GM12878 (cell line): ENCODE results near the gene SLC29A1.

ENCODE experiments used
- BCL11A ChIP-seq: IDR thresholded peaks from 2 replicates; pipeline ENCODE4 v1.6.1; 2011; ENCODE audit warnings: low read depth, low read length
- CEBPZ ChIP-seq: fragments of 150-350 bp; IDR thresholded peaks from 2 replicates; pipeline ENCODE4 v1.6.1; 2016; ENCODE audit warnings: low read depth, low read length
- CTCF ChIP-seq, 3 experiments: IDR thresholded peaks in 2 of 3; conservative IDR thresholded peaks in 1 of 3; 2 replicates each; pipeline ENCODE4 v1.5.1; 2011; ENCODE audit warnings: low read depth in 3 of 3, low read length in 3 of 3, mild to moderate bottlenecking in 3 of 3, control low read depth in 2 of 3, moderate library complexity in 2 of 3, inconsistent platforms in 1 of 3, mixed read lengths in 1 of 3; ENCODE audit not compliant: control insufficient read depth in 2 of 3, insufficient read depth in 1 of 3; ENCODE audit errors: extremely low read depth in 1 of 3
- CUX1 ChIP-seq: IDR thresholded peaks from 2 replicates; pipeline ENCODE4 v1.6.1; 2012; ENCODE audit warnings: improper control_type of control experiment, low read depth, low read length; ENCODE audit not compliant: insufficient replicate concordance
- E2F4 ChIP-seq: IDR thresholded peaks from 2 replicates; pipeline ENCODE4 v1.6.1; 2012; ENCODE audit warnings: low read depth, low read length, improper control_type of control experiment
- ESRRA ChIP-seq: IDR thresholded peaks from 2 replicates; pipeline ENCODE4 v1.6.1; 2012; ENCODE audit warnings: mild to moderate bottlenecking, low read length, improper control_type of control experiment
- EZH2 ChIP-seq: IDR thresholded peaks from 2 replicates; pipeline ENCODE4 v1.6.1; 2012; ENCODE audit warnings: low read depth, mild to moderate bottlenecking, control low read depth, inconsistent platforms, low read length, borderline replicate concordance; ENCODE audit not compliant: control insufficient read depth
- MTA3 ChIP-seq: IDR thresholded peaks from 2 replicates; pipeline ENCODE4 v1.6.1; 2012; ENCODE audit warnings: low read length, inconsistent platforms, borderline replicate concordance
- POLR2A ChIP-seq: IDR thresholded peaks from 2 replicates; pipeline ENCODE4 v1.6.1; 2011; ENCODE audit warnings: low read depth, mild to moderate bottlenecking, low read length
- POLR2AphosphoS5 ChIP-seq: IDR thresholded peaks from 2 replicates; pipeline ENCODE4 v1.6.1; 2011; ENCODE audit warnings: mild to moderate bottlenecking, low read length, inconsistent platforms
- SPI1 ChIP-seq: IDR thresholded peaks from 2 replicates; pipeline ENCODE4 v1.6.1; 2011; ENCODE audit warnings: low read depth, mild to moderate bottlenecking, low read length, moderate library complexity, borderline replicate concordance; ENCODE audit not compliant: insufficient read depth
- TBL1XR1 ChIP-seq: IDR thresholded peaks from 2 replicates; pipeline ENCODE4 v1.6.1; 2012; ENCODE audit warnings: low read depth, low read length, improper control_type of control experiment
- USF2 ChIP-seq: IDR thresholded peaks from 2 replicates; pipeline ENCODE4 v1.6.1; 2011; ENCODE audit warnings: low read depth, low read length, improper control_type of control experiment, borderline replicate concordance

- TF ChIP-seq CTCF (IDR thresholded peaks at IDR 0.05 in 2 of 3, conservative IDR thresholded peaks at IDR 0.05 in 1 of 3; ENCODE audit: control insufficient read depth in 2 of 3, extremely low read depth in 1 of 3, insufficient read depth in 1 of 3, low read depth in 3 of 3, low read length in 3 of 3) = no peak
- no peak for TF ChIP-seq USF2
- no peak for TF ChIP-seq MTA3
- TF ChIP-seq CEBPZ = no peak
- TF ChIP-seq ESRRA = no peak
- no peak for TF ChIP-seq POLR2A
- no peak for TF ChIP-seq E2F4
- no peak for TF ChIP-seq CUX1
- no peak for TF ChIP-seq SPI1
- TF ChIP-seq EZH2 = no peak
- TF ChIP-seq TBL1XR1 = no peak
- no peak for TF ChIP-seq BCL11A
- no peak for TF ChIP-seq POLR2AphosphoS5
Measured at GRCh38 chr6:44194326-44194725, 29.1 kb upstream of the SLC29A1 start.
